BLaER1 (cell line): Measurements from ENCODE around the gene TMC8.
A peak's percentile ranks its signal among the peaks of the same experiment; 100 is the strongest.

Experiments
- H3K27ac ChIP-seq: shearing (Covaris generic); formaldehyde crosslinking; 2 replicates; pipeline ENCODE4 v1.8.1; 2022
- H3K27me3 ChIP-seq: shearing (Covaris generic); formaldehyde crosslinking; 2 replicates; pipeline ENCODE4 v1.8.1; 2022
- H3K36me3 ChIP-seq: shearing (Covaris generic); formaldehyde crosslinking; 2 replicates; pipeline ENCODE4 v1.8.1; 2022
- H3K4me1 ChIP-seq: shearing (Covaris generic); formaldehyde crosslinking; 2 replicates; pipeline ENCODE4 v1.8.1; 2022
- H3K4me2 ChIP-seq: shearing (Covaris generic); formaldehyde crosslinking; 2 replicates; pipeline ENCODE4 v1.8.1; 2022
- H3K4me3 ChIP-seq: shearing (Covaris generic); formaldehyde crosslinking; 2 replicates; pipeline ENCODE4 v1.8.1; 2022
- H3K9ac ChIP-seq: shearing (Covaris generic); formaldehyde crosslinking; 2 replicates; pipeline ENCODE4 v1.8.1; 2022
- H3K9me3 ChIP-seq: shearing (Covaris generic); formaldehyde crosslinking; 2 replicates; pipeline ENCODE4 v1.8.1; 2022
- H4K20me1 ChIP-seq: shearing (Covaris generic); formaldehyde crosslinking; 2 replicates; pipeline ENCODE4 v1.8.1; 2022
- Cebpa-rat ChIP-seq: shearing (Covaris generic); IDR thresholded peaks from 2 replicates; pipeline ENCODE4 v1.8.1; 2022

The TMC8 gene

GRCh38 chr17:78140169-78141051, 9.8 kb downstream of the TMC8 start:
- Histone ChIP-seq H4K20me1 (no peaks in the 10 kb centered on the region), H3K9me3 (no peaks in the 10 kb centered on the region), H3K27me3 (no peaks in the 10 kb centered on the region), H3K4me2 (peak overlapping the region; percentile 47), H3K27ac (peak overlapping the region; percentile 49; the same call in 1 of the 2 replicates), H3K36me3 (peaks cover 20% of the 10 kb centered on the region), H3K4me3 (no peak overlapping the region), H3K4me1 (peaks cover 74% of the 10 kb centered on the region), H3K9ac (no peak overlapping the region)
- no peak for TF ChIP-seq Cebpa-rat

DNA sequence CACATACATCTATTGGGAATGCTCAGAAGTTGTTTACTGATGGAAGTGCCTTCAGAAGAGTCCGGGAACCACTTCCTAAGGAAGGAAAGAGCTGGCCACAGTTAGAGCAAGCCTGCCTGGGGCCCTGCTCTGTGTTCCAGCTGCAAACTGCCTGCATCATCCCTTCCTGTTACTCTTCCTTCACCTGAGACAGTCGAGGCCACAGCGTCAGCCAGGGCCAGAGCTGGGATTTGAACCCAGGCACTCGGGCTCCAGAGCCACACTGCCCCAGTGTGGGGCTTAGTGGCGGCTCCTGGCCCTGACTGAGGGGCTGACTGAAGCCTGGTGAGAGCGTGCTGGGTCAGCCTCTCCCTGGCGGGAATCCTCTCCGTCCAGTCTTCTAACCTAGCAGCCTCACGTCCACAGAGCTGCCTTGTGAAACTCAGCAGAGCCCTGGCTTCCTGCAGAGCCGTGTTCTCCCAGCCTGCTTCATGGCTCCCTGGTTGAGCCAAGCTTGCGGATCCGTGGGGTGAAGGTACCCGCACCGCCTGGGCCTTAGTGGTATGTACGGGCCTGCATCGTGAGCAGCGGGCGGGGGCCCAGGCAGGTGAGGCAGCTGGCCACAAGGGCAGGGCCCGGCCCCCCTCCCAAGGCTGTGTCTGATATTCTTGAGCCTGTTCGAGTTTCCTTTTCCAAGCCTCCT, 11.0 kb downstream of the TMC8 start:
- Histone ChIP-seq H3K36me3 (peaks cover 8% of the 10 kb centered on the region), H3K9me3 (no peaks in the 10 kb centered on the region), H3K9ac (peak overlapping the region; percentile 0; the same call in 1 of the 2 replicates), H3K27ac (peak overlapping the region; percentile 49), H4K20me1 (no peaks in the 10 kb centered on the region), H3K4me3 (no peak overlapping the region), H3K4me1 (peaks cover 72% of the 10 kb centered on the region), H3K27me3 (no peaks in the 10 kb centered on the region), H3K4me2 (peak overlapping the region; percentile 67)
- TF ChIP-seq Cebpa-rat = no peak

- no peak for TF ChIP-seq Cebpa-rat
- Histone ChIP-seq H3K9ac (peak overlapping the region; percentile 0; the same call in 1 of the 2 replicates), H3K4me1 (peaks cover 71% of the 10 kb centered on the region), H3K4me3 (no peak overlapping the region), H3K36me3 (0 out of 2 replicates have a peak, but pooled peaks cover 3% of the 10 kb centered on the region), H3K9me3 (no peaks in the 10 kb centered on the region), H3K27ac (0 out of 2 replicates have a peak overlapping the region, but pooled peaks have one; percentile 49), H3K4me2 (peak overlapping the region; percentile 67), H3K27me3 (no peaks in the 10 kb centered on the region), H4K20me1 (no peaks in the 10 kb centered on the region)
Observed at GRCh38 chr17:78142119-78142861, 11.7 kb downstream of the TMC8 start.

- Histone ChIP-seq H3K36me3 (no peaks in the 10 kb centered on the region), H3K4me1 (peaks cover 67% of the 10 kb centered on the region), H3K9me3 (no peaks in the 10 kb centered on the region), H3K9ac (no peak overlapping the region), H3K27ac (peak overlapping the region; percentile 33; the same call in 1 of the 2 replicates), H3K4me2 (no peak overlapping the region), H4K20me1 (no peaks in the 10 kb centered on the region), H3K27me3 (no peaks in the 10 kb centered on the region), H3K4me3 (no peak overlapping the region)
- TF ChIP-seq Cebpa-rat = no peak
Observed at GRCh38 chr17:78143214-78144146, 12.9 kb downstream of the TMC8 start.

GRCh38 chr17:78144147-78144719, 13.7 kb downstream of the TMC8 start:
- Histone ChIP-seq H3K36me3 (no peaks in the 10 kb centered on the region), H4K20me1 (no peaks in the 10 kb centered on the region), H3K27ac (peak overlapping the region; percentile 33), H3K4me1 (peaks cover 59% of the 10 kb centered on the region), H3K4me2 (0 out of 2 replicates have a peak overlapping the region, but pooled peaks have one; percentile 22), H3K9me3 (no peaks in the 10 kb centered on the region), H3K4me3 (no peak overlapping the region), H3K9ac (no peak overlapping the region), H3K27me3 (no peaks in the 10 kb centered on the region)
- no peak for TF ChIP-seq Cebpa-rat

DNA sequence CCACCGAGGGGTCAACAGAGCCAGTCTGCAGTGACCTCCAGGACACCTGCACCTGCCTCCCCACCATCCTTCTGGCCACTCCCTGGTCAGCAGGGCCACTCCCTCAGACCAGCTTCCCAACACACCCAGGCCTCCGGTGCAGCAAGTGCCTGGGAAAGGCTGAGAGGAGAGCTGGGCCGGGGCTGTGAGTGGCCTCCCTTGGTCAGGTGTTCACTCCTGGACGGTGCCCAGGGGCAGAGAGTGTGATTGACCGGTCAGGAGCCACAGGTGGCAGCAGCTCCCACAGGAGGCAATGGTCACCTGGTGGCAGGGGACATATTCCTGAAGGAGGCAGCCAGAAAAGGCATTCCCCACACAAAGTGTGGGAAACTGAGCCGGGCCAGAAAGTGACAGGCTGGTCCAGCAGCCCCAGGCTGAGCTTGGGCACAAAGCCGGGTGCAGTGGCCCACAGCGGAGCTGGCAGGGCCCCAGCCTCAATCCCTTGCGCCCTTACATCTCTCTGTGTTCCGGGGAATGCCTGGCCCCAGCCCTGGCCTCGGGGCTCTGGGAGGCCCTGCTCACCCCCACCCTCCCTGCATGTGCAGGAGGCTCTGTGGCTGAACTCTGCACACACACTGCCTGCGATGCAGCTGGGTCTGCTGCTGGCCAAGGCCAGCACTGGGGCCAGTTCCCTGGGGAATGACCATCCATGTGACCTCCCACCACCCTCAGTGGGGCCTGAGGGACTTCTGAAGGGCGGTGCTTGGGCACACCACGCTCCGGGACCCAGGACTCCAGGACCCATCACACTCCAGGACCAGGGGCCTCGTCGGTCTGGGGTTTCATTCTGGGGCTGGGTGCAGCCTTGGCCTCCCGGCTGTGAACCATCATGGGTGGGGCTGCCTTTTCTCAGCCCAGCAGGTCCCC, 14.4 kb downstream of the TMC8 start:
- Histone ChIP-seq H3K4me2 (0 out of 2 replicates have a peak overlapping the region, but pooled peaks have one; percentile 22), H3K27ac (peak overlapping the region; percentile 33; the same call in 1 of the 2 replicates), H4K20me1 (no peaks in the 10 kb centered on the region), H3K4me3 (no peak overlapping the region), H3K27me3 (no peaks in the 10 kb centered on the region), H3K4me1 (peaks cover 53% of the 10 kb centered on the region), H3K36me3 (no peaks in the 10 kb centered on the region), H3K9me3 (no peaks in the 10 kb centered on the region), H3K9ac (no peak overlapping the region)
- no peak for TF ChIP-seq Cebpa-rat

GRCh38 chr17:78146471-78146869, 15.9 kb downstream of the TMC8 start:
- no peak overlapping the region for H3K4me3 ChIP-seq
- no peaks in the 10 kb centered on the region for H4K20me1 ChIP-seq
- no peak overlapping the region for H3K9ac ChIP-seq
- H3K4me2 ChIP-seq = no peak overlapping the region
- H3K27ac ChIP-seq = no peak overlapping the region
- no peaks in the 10 kb centered on the region for H3K27me3 ChIP-seq
- H3K4me1 ChIP-seq = peaks cover 46% of the 10 kb centered on the region
- no peaks in the 10 kb centered on the region for H3K36me3 ChIP-seq
- no peak for TF ChIP-seq Cebpa-rat
- H3K9me3 ChIP-seq = no peaks in the 10 kb centered on the region

DNA sequence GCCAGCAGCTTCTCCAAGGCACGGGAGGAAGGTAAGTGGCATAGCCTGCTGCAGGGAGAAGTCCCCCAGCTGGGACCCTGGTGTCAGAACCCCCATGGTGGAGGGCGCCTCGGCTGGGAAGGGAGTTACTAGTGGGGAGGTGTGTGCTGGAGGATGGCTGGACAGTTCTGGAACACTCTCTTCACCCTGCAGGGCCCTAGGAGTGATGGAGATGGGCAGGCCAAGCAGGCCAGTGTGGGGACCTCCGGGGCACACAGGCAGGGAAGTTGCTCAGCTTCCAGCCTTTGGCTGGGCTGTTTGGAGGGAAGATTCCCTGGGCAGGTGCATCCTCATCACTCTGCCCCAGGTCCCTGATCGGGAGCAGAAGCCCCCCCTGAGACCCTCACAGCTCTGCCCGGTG, 16.3 kb downstream of the TMC8 start:
- Histone ChIP-seq H4K20me1 (no peaks in the 10 kb centered on the region), H3K27me3 (no peaks in the 10 kb centered on the region), H3K9me3 (no peaks in the 10 kb centered on the region), H3K9ac (no peak overlapping the region), H3K4me3 (no peak overlapping the region), H3K27ac (0 out of 2 replicates have a peak overlapping the region, but pooled peaks have one; percentile 22), H3K4me1 (peaks cover 44% of the 10 kb centered on the region), H3K4me2 (peak overlapping the region; percentile 44), H3K36me3 (no peaks in the 10 kb centered on the region)
- TF ChIP-seq Cebpa-rat = no peak
